Nephron (organoid): Measurements from ENCODE around the gene LRTM2.

Experiments
- H3K27ac Mint-ChIP-seq, 3 experiments: 2 replicates each; pipeline ENCODE4 v1.8.0; 2020; ENCODE audit warnings: mixed read lengths in 3 of 3, mild to moderate bottlenecking in 2 of 3, moderate library complexity in 1 of 3
- H3K27me3 Mint-ChIP-seq: 2 replicates; pipeline ENCODE4 v1.8.0; 2021; ENCODE audit warnings: low read depth, mild to moderate bottlenecking, moderate library complexity, mixed read lengths
- H3K36me3 Mint-ChIP-seq: 2 replicates; pipeline ENCODE4 v1.8.0; 2020; ENCODE audit warnings: low read depth, mixed read lengths
- H3K4me1 Mint-ChIP-seq: 2 replicates; pipeline ENCODE4 v1.8.0; 2020; ENCODE audit warnings: mixed read lengths
- H3K4me3 Mint-ChIP-seq, 3 experiments: 2 replicates each; pipeline ENCODE4 v1.8.0; 2020; ENCODE audit warnings: mild to moderate bottlenecking in 3 of 3, mixed read lengths in 3 of 3, moderate library complexity in 2 of 3
- H3K9me3 Mint-ChIP-seq: 2 replicates; pipeline ENCODE4 v1.8.0; 2020; ENCODE audit warnings: mixed read lengths
- CTCF ChIP-seq, 3 experiments: fragments of 200-600 bp; sonication (generic); IDR thresholded peaks; one replicate each; pipeline ENCODE4 v1.5.0; 2021; ENCODE audit warnings: antibody characterized with exemption in 3 of 3; ENCODE audit not compliant: unreplicated experiment in 3 of 3

The LRTM2 gene

GRCh38 chr12:1859643-1860042, 39.3 kb downstream of the LRTM2 start:
- no peaks in the 10 kb centered on the region for H3K4me1 Mint-ChIP-seq

GRCh38 chr12:1862973-1863372, 42.6 kb downstream of the LRTM2 start:
- Mint-ChIP-seq H3K27me3 (no peaks in the 10 kb centered on the region), H3K9me3 (peaks cover 3% of the 10 kb centered on the region), H3K4me3 (no peak overlapping the region), H3K36me3 (no peaks in the 10 kb centered on the region), H3K27ac (no peak overlapping the region), H3K4me1 (no peaks in the 10 kb centered on the region)
- no peak for TF ChIP-seq CTCF (IDR thresholded peaks at IDR 0.05; ENCODE audit: unreplicated experiment in 3 of 3)

More at GRCh38 chr12:1859643-1860042, 39.3 kb downstream of the LRTM2 start:
- no peaks in the 10 kb centered on the region for H3K36me3 Mint-ChIP-seq
- H3K27ac Mint-ChIP-seq = no peak overlapping the region
- no peak overlapping the region for H3K4me3 Mint-ChIP-seq
- TF ChIP-seq CTCF (IDR thresholded peaks at IDR 0.05; ENCODE audit: unreplicated experiment in 3 of 3) = no peak
- peaks cover 3% of the 10 kb centered on the region for H3K27me3 Mint-ChIP-seq
- no peaks in the 10 kb centered on the region for H3K9me3 Mint-ChIP-seq

- no peak overlapping the region for H3K27ac Mint-ChIP-seq
- no peaks in the 10 kb centered on the region for H3K27me3 Mint-ChIP-seq
- H3K36me3 Mint-ChIP-seq = no peaks in the 10 kb centered on the region
- TF ChIP-seq CTCF (IDR thresholded peaks at IDR 0.05; ENCODE audit: unreplicated experiment in 3 of 3) = no peak
- no peak overlapping the region for H3K4me3 Mint-ChIP-seq
- peaks cover 7% of the 10 kb centered on the region for H3K9me3 Mint-ChIP-seq
- H3K4me1 Mint-ChIP-seq = no peaks in the 10 kb centered on the region
Observed at GRCh38 chr12:1863823-1864222, 43.5 kb downstream of the LRTM2 start.

GRCh38 chr12:1864456-1864855, 44.1 kb downstream of the LRTM2 start:
- H3K27me3 Mint-ChIP-seq = no peaks in the 10 kb centered on the region
- TF ChIP-seq CTCF (IDR thresholded peaks at IDR 0.05; ENCODE audit: unreplicated experiment in 3 of 3) = no peak
- H3K27ac Mint-ChIP-seq = no peak overlapping the region

GRCh38 chr12:1864867-1865266, 44.5 kb downstream of the LRTM2 start:
- peaks cover 12% of the 10 kb centered on the region for H3K9me3 Mint-ChIP-seq
- no peaks in the 10 kb centered on the region for H3K4me1 Mint-ChIP-seq
- H3K27me3 Mint-ChIP-seq = no peaks in the 10 kb centered on the region
- TF ChIP-seq CTCF (IDR thresholded peaks at IDR 0.05; ENCODE audit: unreplicated experiment in 3 of 3) = no peak
- H3K36me3 Mint-ChIP-seq = no peaks in the 10 kb centered on the region
- H3K4me3 Mint-ChIP-seq = no peak overlapping the region
- no peak overlapping the region for H3K27ac Mint-ChIP-seq

More at GRCh38 chr12:1864456-1864855, 44.1 kb downstream of the LRTM2 start:
- Mint-ChIP-seq H3K4me3 (no peak overlapping the region), H3K9me3 (peaks cover 8% of the 10 kb centered on the region), H3K36me3 (no peaks in the 10 kb centered on the region), H3K4me1 (no peaks in the 10 kb centered on the region)

- no peaks in the 10 kb centered on the region for H3K27me3 Mint-ChIP-seq
Observed at GRCh38 chr12:1865284-1865866, 45.0 kb downstream of the LRTM2 start.

More at GRCh38 chr12:1865284-1865866, 45.0 kb downstream of the LRTM2 start:
- Mint-ChIP-seq H3K4me3 (no peak overlapping the region), H3K27ac (no peak overlapping the region), H3K9me3 (peaks cover 13% of the 10 kb centered on the region), H3K4me1 (no peaks in the 10 kb centered on the region), H3K36me3 (no peaks in the 10 kb centered on the region)
- TF ChIP-seq CTCF (IDR thresholded peaks at IDR 0.05; ENCODE audit: unreplicated experiment in 3 of 3) = no peak
